ENCODE data around the gene RYR2.

The RYR2 gene

GRCh38 chr1:237692255-237692654, 650.3 kb downstream of the RYR2 start:
- no peak for DNase-seq

GRCh38 chr1:237695878-237696277, 653.9 kb downstream of the RYR2 start:
- no peak for DNase-seq

GRCh38 chr1:237700181-237700580, 658.2 kb downstream of the RYR2 start:
- no peak for DNase-seq

GRCh38 chr1:237701534-237701933, 659.5 kb downstream of the RYR2 start:
- peak; percentile 14 to 50 for DNase-seq

- DNase-seq = no peak
Measured at GRCh38 chr1:237702161-237702560, 660.2 kb downstream of the RYR2 start.

GRCh38 chr1:237705462-237705861, 663.5 kb downstream of the RYR2 start:
- no peak for DNase-seq

GRCh38 chr1:237709355-237709754, 667.4 kb downstream of the RYR2 start:
- DNase-seq = no peak

- DNase-seq = no peak
Measured at GRCh38 chr1:237711281-237711680, 669.3 kb downstream of the RYR2 start.

GRCh38 chr1:237712082-237712481, 670.1 kb downstream of the RYR2 start:
- DNase-seq = no peak

- DNase-seq = no peak
Measured at GRCh38 chr1:237712586-237713157, 670.7 kb downstream of the RYR2 start.

GRCh38 chr1:237713916-237714315, 671.9 kb downstream of the RYR2 start:
- no peak for DNase-seq

- DNase-seq = no peak
Measured at GRCh38 chr1:237717106-237717505, 675.1 kb downstream of the RYR2 start.

- no peak for DNase-seq
Measured at GRCh38 chr1:237730826-237731350, 688.9 kb downstream of the RYR2 start.

- DNase-seq = no peak
Measured at GRCh38 chr1:237732657-237733056, 690.7 kb downstream of the RYR2 start.

- no peak for DNase-seq
Measured at GRCh38 chr1:237736372-237737029, 694.5 kb downstream of the RYR2 start.

- no peak for DNase-seq
Measured at GRCh38 chr1:237737448-237737847, 695.5 kb downstream of the RYR2 start.

GRCh38 chr1:237737938-237738610, 696.1 kb downstream of the RYR2 start:
- DNase-seq = no peak

- no peak for DNase-seq
Measured at GRCh38 chr1:237740846-237741245, 698.9 kb downstream of the RYR2 start.

- no peak for DNase-seq
Measured at GRCh38 chr1:237745545-237745944, 703.6 kb downstream of the RYR2 start.

- DNase-seq = no peak
Measured at GRCh38 chr1:237748171-237748960, 706.4 kb downstream of the RYR2 start.

GRCh38 chr1:237749122-237749521, 707.1 kb downstream of the RYR2 start:
- no peak for DNase-seq

- DNase-seq = no peak
Measured at GRCh38 chr1:237751090-237751489, 709.1 kb downstream of the RYR2 start.

- DNase-seq = no peak
Measured at GRCh38 chr1:237754627-237755026, 712.6 kb downstream of the RYR2 start.
